LNCAP (cell line): Measurements from ENCODE around the gene TMEM129.
A peak's percentile ranks its signal among the peaks of the same experiment; 100 is the strongest.

Experiments used
- TF ChIP-seq, protein P1 (sequence below): fragments of 450-650 bp; IDR thresholded peaks from 2 replicates; pipeline ENCODE4 v1.5.1; 2017; ENCODE audit warnings: mild to moderate bottlenecking

TMEM129 gene

DNA sequence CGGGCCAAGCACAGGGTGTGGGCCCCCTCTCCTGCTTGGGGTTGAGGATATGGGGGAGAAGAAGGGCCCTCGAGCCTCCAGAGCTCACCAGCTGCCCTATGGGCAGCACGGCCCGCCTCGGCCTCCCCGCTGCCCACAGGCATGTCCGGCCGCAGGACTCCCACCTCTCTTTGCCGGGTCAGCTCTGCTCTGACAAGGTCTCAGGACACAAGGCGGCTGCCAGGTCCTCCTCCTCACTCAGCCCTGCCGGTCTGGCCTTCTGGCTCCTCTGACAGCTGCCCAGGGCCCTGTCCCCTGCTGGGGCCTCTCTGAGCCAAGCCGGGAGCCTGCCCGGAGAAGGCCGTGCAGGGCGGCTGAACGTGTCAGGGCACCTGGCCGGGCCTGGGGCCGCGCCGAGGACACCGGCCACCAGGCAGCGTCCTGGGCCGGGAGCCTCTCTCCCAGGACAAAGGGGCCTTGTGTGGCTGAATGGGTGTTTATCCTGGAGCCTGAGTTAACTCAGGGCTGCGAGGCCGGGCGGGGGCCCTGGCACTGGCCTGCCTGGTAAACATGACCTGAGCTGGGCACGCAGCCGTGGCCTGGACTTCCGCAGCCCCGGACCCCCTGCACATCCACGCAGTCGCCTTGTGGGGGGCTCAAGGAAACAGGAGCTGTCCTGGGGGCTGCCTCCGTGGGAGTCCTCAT lies 25.9 kb upstream of the TMEM129 start:
- TF ChIP-seq, protein P1, sequence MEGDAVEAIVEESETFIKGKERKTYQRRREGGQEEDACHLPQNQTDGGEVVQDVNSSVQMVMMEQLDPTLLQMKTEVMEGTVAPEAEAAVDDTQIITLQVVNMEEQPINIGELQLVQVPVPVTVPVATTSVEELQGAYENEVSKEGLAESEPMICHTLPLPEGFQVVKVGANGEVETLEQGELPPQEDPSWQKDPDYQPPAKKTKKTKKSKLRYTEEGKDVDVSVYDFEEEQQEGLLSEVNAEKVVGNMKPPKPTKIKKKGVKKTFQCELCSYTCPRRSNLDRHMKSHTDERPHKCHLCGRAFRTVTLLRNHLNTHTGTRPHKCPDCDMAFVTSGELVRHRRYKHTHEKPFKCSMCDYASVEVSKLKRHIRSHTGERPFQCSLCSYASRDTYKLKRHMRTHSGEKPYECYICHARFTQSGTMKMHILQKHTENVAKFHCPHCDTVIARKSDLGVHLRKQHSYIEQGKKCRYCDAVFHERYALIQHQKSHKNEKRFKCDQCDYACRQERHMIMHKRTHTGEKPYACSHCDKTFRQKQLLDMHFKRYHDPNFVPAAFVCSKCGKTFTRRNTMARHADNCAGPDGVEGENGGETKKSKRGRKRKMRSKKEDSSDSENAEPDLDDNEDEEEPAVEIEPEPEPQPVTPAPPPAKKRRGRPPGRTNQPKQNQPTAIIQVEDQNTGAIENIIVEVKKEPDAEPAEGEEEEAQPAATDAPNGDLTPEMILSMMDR = no peak

DNA sequence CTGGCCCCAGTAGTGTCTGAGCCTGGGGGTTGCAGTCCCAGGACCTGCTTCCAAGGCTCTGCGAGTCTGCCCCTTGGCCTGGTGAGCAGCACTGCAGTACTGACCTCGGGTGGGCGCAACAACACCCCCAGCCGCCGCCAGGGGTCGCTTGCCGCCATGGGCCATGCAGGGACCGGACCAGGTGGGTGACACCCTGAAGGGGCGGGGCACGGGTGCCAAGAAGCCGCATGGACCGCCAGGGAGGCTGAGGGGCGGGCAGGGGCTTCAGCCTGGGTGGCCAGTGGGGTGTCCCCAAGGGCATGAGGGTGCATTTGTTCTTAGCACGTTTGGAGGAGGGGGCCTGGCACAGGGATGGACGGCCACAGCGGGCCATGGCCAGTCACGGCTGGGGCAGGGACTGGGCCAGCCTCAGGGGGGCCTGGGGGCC lies 25.2 kb upstream of the TMEM129 start:
- TF ChIP-seq, protein P1 = peak; percentile 87

DNA sequence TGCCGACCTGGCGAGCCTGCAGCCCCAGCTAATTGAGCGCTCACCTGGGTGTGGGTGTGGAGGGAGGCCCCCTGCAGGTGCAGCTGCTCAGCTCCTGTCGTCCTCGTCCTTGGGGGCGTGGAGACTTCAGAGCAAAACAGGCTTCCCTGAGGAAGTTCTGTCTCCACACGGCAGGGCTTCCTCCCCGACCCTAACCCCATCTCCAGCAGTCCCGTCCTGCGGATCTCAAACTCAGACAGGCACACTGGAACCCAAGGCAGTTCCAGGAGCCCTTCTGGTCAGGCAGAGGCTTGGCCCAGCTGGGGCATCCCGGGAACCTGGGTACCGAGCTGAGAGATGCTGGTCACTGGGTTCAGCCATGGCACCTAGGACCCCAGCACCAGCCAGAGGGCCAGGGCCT lies 24.6 kb upstream of the TMEM129 start:
- TF ChIP-seq, protein P1 = no peak

DNA sequence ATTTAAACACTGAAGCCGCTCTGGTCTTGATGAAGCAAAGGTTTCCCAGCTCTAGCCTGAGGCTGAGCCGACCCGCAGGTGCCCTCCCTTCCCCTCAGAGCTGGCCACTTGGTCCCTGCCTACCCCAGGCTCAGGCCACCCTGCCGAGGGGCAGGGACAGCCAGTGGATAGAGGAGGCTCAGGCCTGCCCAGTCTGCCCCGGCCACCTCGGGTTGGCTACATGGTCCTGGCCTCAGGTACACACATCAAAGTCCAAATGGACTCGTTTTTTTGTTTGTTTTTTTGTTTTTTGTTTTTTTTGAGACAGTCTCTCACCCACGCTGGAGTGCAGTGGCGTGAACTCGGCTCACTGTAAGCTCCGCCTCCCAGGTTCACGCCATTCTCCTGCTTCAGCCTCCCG lies 24.0 kb upstream of the TMEM129 start:
- TF ChIP-seq, protein P1 = no peak

DNA sequence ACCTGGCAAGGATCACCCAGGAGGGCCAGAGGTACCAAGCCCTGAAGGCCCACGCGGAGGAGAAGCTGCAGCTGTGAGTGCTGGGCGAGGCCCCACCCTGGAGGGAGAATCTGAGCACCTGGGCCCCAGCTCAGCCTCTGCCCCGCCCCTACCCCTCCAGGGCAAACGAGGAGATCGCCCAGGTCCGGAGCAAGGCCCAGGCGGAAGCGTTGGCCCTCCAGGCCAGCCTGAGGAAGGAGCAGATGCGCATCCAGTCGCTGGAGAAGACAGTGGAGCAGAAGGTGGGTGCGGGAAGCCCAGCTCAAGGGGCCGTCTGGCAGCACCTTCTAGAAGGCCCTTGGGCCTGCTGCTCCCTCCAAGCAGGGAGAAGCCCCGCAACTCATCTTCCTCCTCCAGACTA lies 23.4 kb upstream of the TMEM129 start:
- TF ChIP-seq, protein P1 = no peak

DNA sequence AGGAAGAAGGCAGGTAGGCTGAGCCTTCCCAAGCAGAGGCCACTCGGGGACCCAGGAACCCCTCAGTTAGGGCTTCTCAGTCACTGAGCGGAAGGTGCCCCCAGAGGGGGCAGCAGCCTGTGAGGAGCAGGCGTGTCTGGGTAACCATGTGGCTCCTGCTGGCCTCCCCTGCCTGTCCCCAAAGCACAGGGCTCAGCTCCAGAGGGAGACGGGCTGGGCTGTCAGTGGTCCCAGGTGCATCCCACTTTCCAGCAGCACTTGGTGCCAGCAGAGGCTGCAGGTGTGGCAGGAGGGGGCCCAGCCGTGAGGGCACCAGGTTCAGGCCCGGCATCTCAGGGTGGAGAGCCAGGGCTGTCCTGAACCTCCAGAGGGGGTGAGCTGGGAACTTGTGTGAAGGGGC lies 22.9 kb upstream of the TMEM129 start:
- TF ChIP-seq, protein P1 = no peak

DNA sequence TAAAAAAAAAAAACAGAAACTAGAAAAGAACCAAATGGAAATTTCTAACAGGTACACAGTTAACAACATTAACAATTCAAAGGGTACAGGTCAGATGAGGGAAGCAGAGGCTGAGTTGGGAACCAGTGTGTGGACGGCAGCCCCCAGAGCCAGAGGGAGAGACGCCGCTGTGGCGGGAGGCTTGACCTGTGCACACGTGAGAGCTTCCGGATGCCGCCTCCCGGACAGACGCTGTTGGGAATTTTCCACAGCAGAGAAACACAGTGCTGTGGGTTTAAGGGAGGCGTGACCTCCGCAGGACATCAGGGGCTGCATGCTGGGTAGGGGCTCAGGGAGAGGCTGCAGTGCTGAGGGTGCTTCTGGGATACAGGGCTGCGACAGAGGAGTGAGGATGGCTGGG lies 22.4 kb upstream of the TMEM129 start:
- TF ChIP-seq, protein P1 = no peak

DNA sequence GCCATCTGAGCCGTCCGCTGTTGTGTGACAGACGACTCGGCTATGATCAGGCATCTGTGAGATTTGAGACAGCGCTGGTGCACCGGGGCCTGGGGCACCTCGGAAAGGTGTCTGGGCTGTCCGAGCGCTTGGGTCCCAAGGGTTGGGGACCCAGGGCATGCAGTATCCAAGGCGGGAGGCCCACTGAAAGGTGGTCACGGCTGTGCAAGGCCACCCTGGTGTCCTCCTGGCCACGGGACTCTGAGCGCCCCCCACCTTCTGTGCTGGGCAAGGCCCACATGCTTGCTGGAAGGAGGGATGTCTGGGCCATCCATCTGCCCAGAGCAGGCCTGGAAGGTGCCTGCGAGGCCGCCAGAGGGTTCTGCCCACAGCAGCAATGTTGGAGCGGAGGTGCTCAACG lies 20.1 kb upstream of the TMEM129 start:
- TF ChIP-seq, protein P1 = no peak
